ENCODE data around the gene PDE4B.
"Not testable (repeated sequence)": the region's sequence is repeated elsewhere in the genome, so short reads cannot be mapped to it uniquely, and the experiment has no call there.

PDE4B gene

GRCh38 chr1:65948609-65949229, 156.0 kb downstream of the PDE4B start:
- FAIRE-seq (peak; percentile 23), DNase-seq (ENCODE audit: insufficient read length, low spot score) (no peak)

GRCh38 chr1:65949230-65949626, 156.5 kb downstream of the PDE4B start:
- FAIRE-seq (no peak), DNase-seq (ENCODE audit: insufficient read length, low spot score) (no peak)

GRCh38 chr1:65949933-65950332, 157.2 kb downstream of the PDE4B start:
- FAIRE-seq (no peak), DNase-seq (ENCODE audit: insufficient read length, low spot score) (no peak)

- no peak for DNase-seq (ENCODE audit: insufficient read length, low spot score)
- no peak for FAIRE-seq
These were observed 160.0 kb downstream of the PDE4B start for GRCh38 chr1:65952696-65953095.

GRCh38 chr1:65953170-65953569, 160.5 kb downstream of the PDE4B start:
- DNase-seq (ENCODE audit: insufficient read length, low spot score): no peak
- no peak for FAIRE-seq

- DNase-seq (ENCODE audit: insufficient read length, low spot score): no peak
- no peak for FAIRE-seq
These were observed 162.4 kb downstream of the PDE4B start for GRCh38 chr1:65955071-65955470.

GRCh38 chr1:65955503-65955902, 162.8 kb downstream of the PDE4B start:
- peak; percentile 4 for FAIRE-seq

GRCh38 chr1:65958561-65959350, 166.1 kb downstream of the PDE4B start:
- FAIRE-seq: peak; percentile 92
- peak; percentile 12 for DNase-seq (ENCODE audit: insufficient read length, low spot score)

More at GRCh38 chr1:65955503-65955902, 162.8 kb downstream of the PDE4B start:
- no peak for DNase-seq (ENCODE audit: insufficient read length, low spot score)

GRCh38 chr1:65959896-65960567, 167.3 kb downstream of the PDE4B start:
- DNase-seq (ENCODE audit: insufficient read length, low spot score) (no peak), FAIRE-seq (no peak)

- DNase-seq (ENCODE audit: insufficient read length, low spot score): no peak
- no peak for FAIRE-seq
These were observed 170.6 kb downstream of the PDE4B start for GRCh38 chr1:65963156-65963888.

GRCh38 chr1:65964123-65964522, 171.4 kb downstream of the PDE4B start:
- DNase-seq (ENCODE audit: insufficient read length, low spot score) (no peak), FAIRE-seq (no peak)

- no peak for FAIRE-seq
- no peak for DNase-seq (ENCODE audit: insufficient read length, low spot score)
These were observed 172.7 kb downstream of the PDE4B start for GRCh38 chr1:65965112-65965996.

GRCh38 chr1:65967492-65967891, 174.8 kb downstream of the PDE4B start:
- DNase-seq (ENCODE audit: insufficient read length, low spot score); FAIRE-seq: not testable (repeated sequence)

GRCh38 chr1:65971547-65971946, 178.9 kb downstream of the PDE4B start:
- no peak for DNase-seq (ENCODE audit: insufficient read length, low spot score)
- no peak for FAIRE-seq

- DNase-seq (ENCODE audit: insufficient read length, low spot score): no peak
- no peak for FAIRE-seq
These were observed 183.0 kb downstream of the PDE4B start for GRCh38 chr1:65975708-65976107.

GRCh38 chr1:65979136-65980044, 186.7 kb downstream of the PDE4B start:
- FAIRE-seq: no peak

GRCh38 chr1:65980237-65980636, 187.5 kb downstream of the PDE4B start:
- FAIRE-seq (no peak), DNase-seq (ENCODE audit: insufficient read length, low spot score) (no peak)

More at GRCh38 chr1:65979136-65980044, 186.7 kb downstream of the PDE4B start:
- DNase-seq (ENCODE audit: insufficient read length, low spot score): no peak

GRCh38 chr1:65983500-65983899, 190.8 kb downstream of the PDE4B start:
- DNase-seq (ENCODE audit: insufficient read length, low spot score) (no peak), FAIRE-seq (no peak)

Measured in GM19239 (cell line).